GM18868 (cell line): ENCODE data around the gene MYPN.
"Not testable (repeated sequence)": the region's sequence is repeated elsewhere in the genome, so short reads cannot be mapped to it uniquely, and the experiment has no call there.

Experiments
- ATAC-seq: cut with Tn5 transposase; IDR thresholded peaks from one replicate; pipeline ENCODE4 v1.9.1; 2021; ENCODE audit warnings: mild to moderate bottlenecking, moderate library complexity; ENCODE audit not compliant: unreplicated experiment

MYPN gene

GRCh38 chr10:68135362-68135761 lies 26.1 kb downstream of the MYPN start:
- ATAC-seq, result no peak

DNA sequence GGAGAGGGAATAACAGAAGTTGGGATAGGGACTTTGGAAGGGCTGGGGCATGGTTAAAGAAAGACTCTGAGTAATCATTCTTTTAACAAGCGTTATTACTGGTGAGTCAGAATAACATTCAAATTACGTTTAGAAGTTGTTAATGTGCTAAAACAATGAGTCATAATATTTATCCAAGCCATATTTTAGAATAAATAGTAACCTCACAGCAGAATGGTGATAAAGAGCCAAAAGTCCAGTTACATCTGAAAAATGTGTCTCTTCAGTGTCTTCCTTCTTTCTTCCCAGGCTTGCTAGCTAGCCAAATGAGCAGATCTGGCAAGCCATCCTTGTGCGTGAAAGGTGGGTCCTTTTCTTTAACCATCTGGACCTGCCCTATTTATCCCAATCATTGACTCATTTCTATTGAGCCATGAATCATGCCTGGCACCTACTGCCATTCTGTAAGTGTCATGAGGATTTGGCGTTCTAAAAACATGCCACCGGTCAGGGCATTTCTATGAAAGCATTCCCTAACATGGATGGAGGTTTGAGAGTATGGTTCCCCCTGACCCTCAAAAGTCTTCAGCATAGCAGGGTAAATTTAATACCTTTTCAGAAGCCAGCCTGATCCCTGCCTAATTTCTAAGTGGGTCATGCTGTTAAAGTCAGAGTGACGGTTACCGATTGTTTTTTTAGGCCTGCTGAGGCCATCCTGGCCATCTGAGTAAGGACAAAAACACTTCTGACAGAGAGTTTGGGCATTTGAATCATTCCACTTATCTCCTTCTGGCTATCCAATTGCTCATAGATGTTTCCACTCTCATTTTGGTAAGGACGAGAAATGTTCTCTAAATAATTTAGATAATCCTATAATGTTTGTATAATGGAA lies 26.9 kb downstream of the MYPN start:
- ATAC-seq, result no peak

DNA sequence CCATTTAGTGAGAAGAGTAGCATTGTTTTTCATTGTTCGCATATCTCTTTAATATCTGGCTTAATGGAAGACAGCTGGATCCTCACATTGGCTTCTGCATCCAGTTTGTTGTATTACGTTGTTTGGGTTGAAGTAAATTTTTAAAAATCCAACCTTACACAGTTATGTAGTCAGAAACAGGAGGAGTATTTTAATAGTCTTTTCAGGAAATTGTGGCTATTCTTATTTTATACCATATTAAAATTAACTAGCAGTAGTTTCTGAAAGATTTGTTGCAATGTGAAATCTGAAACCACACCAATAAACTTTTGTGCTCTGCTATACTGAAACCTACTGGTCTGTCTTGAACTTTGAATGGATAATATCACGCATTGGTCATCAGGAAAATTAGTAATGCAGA lies 27.9 kb downstream of the MYPN start:
- ATAC-seq, result no peak

DNA sequence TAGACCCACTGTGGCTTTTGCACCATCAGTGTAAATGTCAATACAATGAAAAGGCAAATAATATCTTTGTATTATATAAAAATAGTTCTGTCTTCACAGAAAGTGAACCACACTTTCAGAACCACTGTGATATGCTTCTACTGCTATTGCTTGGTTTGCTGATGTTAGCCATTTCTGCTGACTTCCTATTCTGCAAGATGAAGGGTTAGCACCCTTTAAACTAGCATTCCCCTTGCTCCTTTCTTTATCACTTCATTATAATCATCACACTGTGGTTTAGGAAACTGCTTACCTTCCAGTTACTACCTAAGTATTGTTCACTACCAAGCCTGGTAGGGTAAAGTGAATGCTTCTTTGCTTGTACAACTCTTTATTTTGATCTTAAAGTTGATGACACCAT lies 29.2 kb downstream of the MYPN start:
- ATAC-seq, result no peak

GRCh38 chr10:68139448-68140272 lies 30.4 kb downstream of the MYPN start:
- ATAC-seq, result no peak

- no peak for ATAC-seq
These were observed 33.5 kb downstream of the MYPN start for GRCh38 chr10:68142761-68143160.

DNA sequence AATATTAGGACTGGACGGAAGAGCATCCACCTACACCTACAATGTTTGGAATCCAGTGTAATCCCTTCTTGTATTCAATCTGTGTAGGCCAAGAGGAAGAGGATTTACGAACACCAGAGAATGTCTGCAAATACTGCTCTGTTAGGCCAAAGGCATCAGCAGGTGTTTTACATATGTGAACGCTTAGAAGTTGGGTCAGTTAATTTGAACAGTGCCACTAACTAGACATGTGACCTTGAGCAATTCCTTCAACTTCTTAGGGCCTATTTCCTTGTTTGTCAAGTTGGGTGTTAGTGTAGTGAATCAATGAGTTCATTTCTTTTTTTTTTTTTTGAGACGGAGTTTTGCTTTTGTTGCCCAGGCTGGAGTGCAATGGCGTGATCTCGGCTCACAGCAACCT lies 35.4 kb downstream of the MYPN start:
- no peak for ATAC-seq

DNA sequence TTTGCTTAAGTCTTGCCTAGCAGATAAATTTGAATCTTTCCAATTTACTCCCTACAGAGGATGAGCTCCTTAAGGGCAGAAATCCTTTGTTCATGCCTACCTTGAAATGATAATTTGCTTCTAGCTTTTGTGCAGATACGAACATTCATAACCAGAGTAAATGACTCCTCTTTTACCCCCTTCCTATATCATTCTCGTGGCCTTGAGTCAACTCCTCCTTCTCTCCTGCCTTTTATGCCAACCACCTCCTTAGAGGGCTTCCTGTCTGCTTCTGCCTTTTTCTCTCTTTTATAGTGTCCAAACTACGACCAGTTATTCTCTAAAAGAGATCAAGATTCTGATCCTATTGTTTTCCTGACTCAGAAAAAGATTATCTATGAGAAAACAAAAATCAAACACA lies 36.4 kb downstream of the MYPN start:
- ATAC-seq, result no peak

DNA sequence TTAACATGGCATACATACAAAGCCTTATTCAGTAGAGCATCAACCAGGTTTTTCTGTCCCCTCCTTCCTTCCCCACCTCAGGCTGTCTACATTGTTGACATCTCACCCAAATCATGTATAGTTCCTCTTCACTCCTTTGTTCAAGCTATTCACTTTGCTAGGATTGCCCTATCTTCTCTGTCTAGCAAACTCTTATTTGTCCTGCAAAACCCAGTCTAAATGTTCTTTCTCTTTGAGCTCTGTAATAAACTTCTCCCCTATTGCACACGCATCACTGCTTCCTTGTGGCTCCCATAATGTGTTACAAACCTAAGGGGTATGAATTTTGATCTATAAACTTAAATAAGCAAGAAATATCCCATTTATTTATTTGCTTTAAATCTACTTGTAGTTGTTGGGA lies 36.8 kb downstream of the MYPN start:
- no peak for ATAC-seq

- ATAC-seq, result no peak
These were observed 42.2 kb downstream of the MYPN start for GRCh38 chr10:68151453-68151852.

- ATAC-seq, result no peak
These were observed 44.4 kb downstream of the MYPN start for GRCh38 chr10:68153473-68154210.

DNA sequence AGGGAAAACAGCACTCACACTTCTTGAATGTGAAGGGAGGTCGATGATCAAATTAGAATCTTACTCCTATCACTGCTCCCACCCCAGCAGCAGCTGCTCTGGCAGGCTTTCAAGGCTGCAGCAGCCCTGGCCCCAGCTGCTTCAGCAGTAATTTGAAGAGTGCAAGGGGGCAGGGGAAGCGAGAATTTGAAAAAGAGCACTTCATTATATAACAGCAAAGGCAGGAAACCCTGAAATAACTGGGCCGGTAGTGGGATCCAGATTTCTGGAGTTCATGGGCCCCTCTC lies 44.9 kb downstream of the MYPN start:
- no peak for ATAC-seq

DNA sequence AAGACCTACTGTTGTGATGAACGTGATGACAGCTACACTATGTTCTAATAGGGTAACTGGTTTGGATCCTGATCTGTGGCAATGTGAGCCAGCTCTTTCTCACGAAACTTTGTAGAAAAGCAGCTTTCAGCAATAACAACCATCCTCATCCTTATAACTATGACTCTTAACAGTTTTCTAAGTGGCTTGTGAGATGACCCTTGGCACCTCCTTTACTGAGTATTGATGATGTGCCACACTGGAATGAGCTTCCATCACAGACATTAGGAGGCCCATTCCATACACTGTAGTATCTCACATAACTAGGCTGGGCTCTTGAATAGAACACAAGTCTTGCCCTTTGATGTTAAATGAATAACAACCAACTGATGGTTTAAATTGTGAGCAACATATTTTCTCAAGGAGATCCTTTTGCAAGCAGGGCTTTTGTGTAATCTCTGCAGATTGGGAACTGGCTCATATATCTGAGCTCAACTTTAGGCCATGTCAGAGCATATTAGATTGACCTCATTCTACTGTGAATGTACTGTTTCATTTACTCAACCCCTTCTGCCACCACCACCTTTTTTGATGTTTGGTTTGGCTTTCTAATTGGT lies 46.4 kb downstream of the MYPN start:
- ATAC-seq, result no peak

- peak; percentile 72 for ATAC-seq
These were observed 47.3 kb downstream of the MYPN start for GRCh38 chr10:68156373-68157185.

GRCh38 chr10:68157522-68157921 lies 48.2 kb downstream of the MYPN start:
- not testable (repeated sequence) for ATAC-seq

DNA sequence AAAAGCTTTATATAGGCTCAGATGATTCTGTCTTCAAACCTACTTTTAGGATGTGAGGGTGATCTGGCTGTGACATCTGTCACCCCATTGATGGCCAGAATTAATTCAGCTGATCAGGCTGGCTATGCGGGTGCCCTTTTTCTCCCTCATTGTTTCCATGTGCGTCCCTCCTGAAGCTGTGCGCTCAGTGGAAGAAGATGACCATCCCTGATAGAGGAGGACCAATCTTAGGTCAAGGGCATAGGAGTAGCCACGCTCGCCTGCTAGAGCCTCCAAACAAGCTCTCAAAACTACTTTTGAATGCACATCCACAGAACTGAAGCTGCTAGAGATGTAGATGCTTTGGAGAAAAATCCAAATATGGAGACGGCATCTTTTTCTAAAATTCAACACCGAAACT lies 48.7 kb downstream of the MYPN start:
- ATAC-seq, result no peak

DNA sequence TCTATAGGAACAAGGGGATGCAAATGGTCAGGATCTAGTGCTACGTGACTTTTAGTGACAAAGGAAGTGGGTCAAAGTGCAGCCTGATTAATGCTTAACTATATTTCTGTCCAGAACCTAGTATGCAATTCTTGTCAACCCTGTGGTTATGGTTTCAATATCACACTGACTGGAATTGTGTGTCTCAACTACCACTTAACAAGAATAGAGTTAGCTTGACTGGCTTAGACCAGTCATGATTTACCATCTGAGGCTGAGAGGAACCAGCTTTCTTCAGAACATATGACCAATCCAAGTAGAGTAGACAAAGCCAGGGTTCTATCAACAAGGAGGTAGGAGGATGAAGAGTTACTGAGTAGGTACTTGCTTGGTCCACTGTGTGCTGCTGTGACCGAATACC lies 54.4 kb downstream of the MYPN start:
- ATAC-seq, result peak; percentile 89

- ATAC-seq, result no peak
These were observed 56.4 kb downstream of the MYPN start for GRCh38 chr10:68165643-68166042.

DNA sequence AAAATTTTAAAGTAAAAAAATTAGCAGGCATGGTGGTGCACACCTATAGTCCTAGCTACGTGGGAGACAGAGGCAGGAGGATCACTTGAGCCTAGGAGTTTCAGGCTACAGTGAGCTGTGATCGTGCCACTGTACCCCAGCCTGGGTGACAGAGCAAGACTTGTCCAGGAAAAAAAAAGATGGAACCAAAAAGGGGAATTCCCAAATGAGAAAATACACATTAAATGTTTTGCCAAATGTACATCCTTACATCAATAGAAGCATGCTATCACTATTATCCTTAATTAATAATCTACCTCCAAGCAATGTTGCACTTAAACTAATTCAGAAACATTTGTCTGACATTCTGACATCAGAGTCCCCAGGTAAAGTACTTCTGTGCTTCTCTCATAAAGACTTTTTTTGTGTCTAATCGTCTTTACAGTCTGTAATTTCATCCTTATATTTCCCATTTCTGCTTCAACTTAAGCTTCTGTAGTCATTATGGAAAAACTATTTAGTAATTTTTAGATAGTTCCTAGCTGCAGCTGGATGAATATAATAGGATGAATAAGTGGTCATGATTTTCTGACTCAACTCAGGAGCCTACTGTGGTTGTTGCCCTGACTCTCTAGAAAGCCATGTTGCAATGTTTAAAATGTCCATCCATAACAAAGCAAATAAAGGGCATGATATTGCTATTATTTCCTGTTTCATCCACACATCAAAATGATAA lies 57.7 kb downstream of the MYPN start:
- ATAC-seq, result no peak
